Fibroblast of lung (primary cell): ENCODE data around the gene ZMAT1. TPM values are rescaled to one million over a fixed set of nuclear protein-coding genes. Genes with fewer than 3 reads are reported as not detected.

ENCODE experiments used
- DNase-seq, 2 donors: peaks; one replicate each; pipeline versions ENCODE4 v3.0.0 to v3.0.0-alpha.2; 2010; ENCODE audit warnings: low read depth in 2 of 2
- H2AFZ ChIP-seq: 2 replicates; pipeline ENCODE4 v1.5.1; 2012; ENCODE audit warnings: low read length, control low read depth, inconsistent platforms
- H3K27ac ChIP-seq: 2 replicates; pipeline ENCODE4 v1.5.1; 2011; ENCODE audit warnings: low read length, control low read depth; ENCODE audit not compliant: insufficient read depth
- H3K27me3 ChIP-seq: 2 replicates; pipeline ENCODE4 v1.5.1; 2011; ENCODE audit warnings: mild to moderate bottlenecking, low read length; ENCODE audit not compliant: control insufficient read depth, insufficient read depth
- H3K36me3 ChIP-seq: 2 replicates; pipeline ENCODE4 v1.5.1; 2011; ENCODE audit warnings: low read length; ENCODE audit not compliant: control insufficient read depth, insufficient read depth
- H3K4me1 ChIP-seq: 2 replicates; pipeline ENCODE4 v1.5.1; 2011; ENCODE audit warnings: low read length; ENCODE audit not compliant: control insufficient read depth, insufficient read depth; ENCODE audit errors: extremely low read depth
- H3K4me2 ChIP-seq: 2 replicates; pipeline ENCODE4 v1.5.1; 2011; ENCODE audit warnings: low read length, control low read depth; ENCODE audit not compliant: insufficient read depth; ENCODE audit errors: extremely low read depth
- H3K4me3 ChIP-seq, 4 experiments: fragments of 200-600 bp in 1 of 4; sonication (generic) in 1 of 4; replicated peaks in 1 of 4; 2 replicates each; pipeline ENCODE4 v1.5.1; 2011 to 2016; ENCODE audit warnings: low read length in 4 of 4, low read depth in 3 of 4, mild to moderate bottlenecking in 3 of 4, control low read depth in 2 of 4, inconsistent platforms in 1 of 4, mixed read lengths in 1 of 4; ENCODE audit not compliant: insufficient read depth in 1 of 4; ENCODE audit errors: control extremely low read depth in 1 of 4
- H3K79me2 ChIP-seq: 2 replicates; pipeline ENCODE4 v1.5.1; 2012; ENCODE audit warnings: mild to moderate bottlenecking, low read length, inconsistent platforms; ENCODE audit not compliant: control insufficient read depth, insufficient read depth
- H3K9ac ChIP-seq: 2 replicates; pipeline ENCODE4 v1.5.1; 2011; ENCODE audit warnings: mild to moderate bottlenecking, low read length, control low read depth; ENCODE audit not compliant: insufficient read depth
- H3K9me3 ChIP-seq: 2 replicates; pipeline ENCODE4 v1.5.1; 2012; ENCODE audit warnings: low read depth, low read length; ENCODE audit not compliant: control insufficient read depth, insufficient read depth
- H4K20me1 ChIP-seq: 2 replicates; pipeline ENCODE4 v1.5.1; 2011; ENCODE audit warnings: low read length; ENCODE audit not compliant: control insufficient read depth, insufficient read depth; ENCODE audit errors: extremely low read depth
- CTCF ChIP-seq, 2 donors: IDR thresholded peaks in 1 of 2; conservative IDR thresholded peaks in 1 of 2; 1 replicate in 1 of 2; 2 replicates in 1 of 2; pipeline ENCODE4 v1.5.1; 2011 to 2012; ENCODE audit warnings: low read length in 2 of 2, control low read depth in 1 of 2, inconsistent platforms in 1 of 2, low read depth in 1 of 2, mild to moderate bottlenecking in 1 of 2
- EZH2 ChIP-seq: IDR thresholded peaks from 2 replicates; pipeline ENCODE4 v1.5.1; 2012; ENCODE audit warnings: low read length, control low read depth, mild to moderate bottlenecking; ENCODE audit errors: missing control alignments
- polyA plus RNA-seq, 2 donors: library from polyadenylated mRNA; depleted of rRNA in 1 of 2; stranded (reverse) in 1 of 2; unstranded in 1 of 2; fragments of >200 nt; gene quantifications; 2 replicates each; pipeline ENCODE4 v1.2.1, GENCODE V29; 2011 to 2012; ENCODE audit warnings: missing spikeins in 1 of 2
- total RNA-seq: library from RNA; depleted of rRNA; stranded (reverse); fragments of >200 nt; gene quantifications from 2 replicates; pipeline ENCODE4 v1.2.1, GENCODE V29; 2014

Gene ZMAT1
- total and polyA plus RNA-seq, 2 donors (not counting 1 experiment from before 2014, with no cell fraction given), result 0.47 to 1.8 TPM

GRCh38 chrX:101925733-101926132, 6.1 kb downstream of the ZMAT1 start:
- Histone ChIP-seq H3K4me2 (no peak overlapping the region), H4K20me1 (no peaks in the 10 kb centered on the region), H3K9me3 (no peaks in the 10 kb centered on the region), H3K79me2 (no peaks in the 10 kb centered on the region), H3K36me3 (no peaks in the 10 kb centered on the region), H3K27me3 (no peaks in the 10 kb centered on the region), H3K9ac (no peak overlapping the region), H3K4me1 (no peaks in the 10 kb centered on the region), H3K4me3 (no peak overlapping the region), H3K27ac (no peak overlapping the region), H2AFZ (no peak overlapping the region)
- DNase-seq, result no peak
- no peak for TF ChIP-seq EZH2
- TF ChIP-seq CTCF (conservative IDR thresholded peaks at IDR 0.05 in 1 of 2, IDR thresholded peaks at IDR 0.05 in 1 of 2; ENCODE audit: low read depth in 1 of 2, low read length in 2 of 2), result no peak

GRCh38 chrX:101918751-101919150, 13.1 kb downstream of the ZMAT1 start:
- no peaks in the 10 kb centered on the region for H3K27me3 ChIP-seq
- no peak overlapping the region for H3K9ac ChIP-seq
- TF ChIP-seq CTCF (conservative IDR thresholded peaks at IDR 0.05 in 1 of 2, IDR thresholded peaks at IDR 0.05 in 1 of 2; ENCODE audit: low read depth in 1 of 2, low read length in 2 of 2) (no peak), EZH2 (no peak)
- no peaks in the 10 kb centered on the region for H3K4me1 ChIP-seq
- no peak overlapping the region for H2AFZ ChIP-seq
- DNase-seq, result no peak
- H3K4me2 ChIP-seq, result no peak overlapping the region
- no peaks in the 10 kb centered on the region for H3K36me3 ChIP-seq
- no peaks in the 10 kb centered on the region for H4K20me1 ChIP-seq
- H3K27ac ChIP-seq, result no peak overlapping the region
- H3K9me3 ChIP-seq, result no peaks in the 10 kb centered on the region
- no peaks in the 10 kb centered on the region for H3K79me2 ChIP-seq
- no peak overlapping the region for H3K4me3 ChIP-seq

GRCh38 chrX:101906136-101906796, 25.6 kb downstream of the ZMAT1 start:
- H3K4me1 ChIP-seq, result no peaks in the 10 kb centered on the region
- TF ChIP-seq CTCF (conservative IDR thresholded peaks at IDR 0.05 in 1 of 2, IDR thresholded peaks at IDR 0.05 in 1 of 2; ENCODE audit: low read depth in 1 of 2, low read length in 2 of 2), result no peak
- no peak for TF ChIP-seq EZH2
- H2AFZ ChIP-seq, result no peak overlapping the region
- DNase-seq, result no peak
- H3K4me2 ChIP-seq, result no peak overlapping the region
- H3K27me3 ChIP-seq, result no peaks in the 10 kb centered on the region
- H3K79me2 ChIP-seq, result no peaks in the 10 kb centered on the region
- no peak overlapping the region for H3K4me3 ChIP-seq
- no peak overlapping the region for H3K27ac ChIP-seq
- H3K9ac ChIP-seq, result no peak overlapping the region
- no peaks in the 10 kb centered on the region for H3K9me3 ChIP-seq
- no peaks in the 10 kb centered on the region for H4K20me1 ChIP-seq
- H3K36me3 ChIP-seq, result no peaks in the 10 kb centered on the region
